ENCODE measurements around the gene LHX4. TPM values are rescaled to one million over a fixed set of nuclear protein-coding genes. Genes with fewer than 3 reads are reported as not detected.
A peak's percentile ranks its signal among the peaks of the same experiment; 100 is the strongest.

Gene LHX4
- total and polyA plus RNA-seq, 4 donors, result 0.05 to 0.25 TPM; not detected in 2

GRCh38 chr1:180241716-180242544 is 11.9 kb downstream of the LHX4 start:
- no peak overlapping the region for H3K27ac ChIP-seq (ENCODE audit: low read depth in 1 of 2, low read length in 2 of 2)
- DNase-seq (peak in 1 of 2 donors; percentile 9), ATAC-seq (ENCODE audit: low FRiP score) (no peak)
- H3K4me1 ChIP-seq (ENCODE audit: control insufficient read depth in 1 of 2, insufficient read depth in 2 of 2, low read length in 2 of 2), result no peaks in the 10 kb centered on the region
- intact Hi-C loops (cut with DNase I), result no loop called here
- H3K27me3 ChIP-seq (ENCODE audit: control insufficient read depth in 1 of 2, insufficient read depth in 2 of 2, low read length in 1 of 2), result no peaks in the 10 kb centered on the region
- no peaks in the 10 kb centered on the region for H3K9me3 ChIP-seq (ENCODE audit: control insufficient read depth, low read length)
- H3K36me3 ChIP-seq (ENCODE audit: control insufficient read depth in 1 of 2, insufficient read depth in 2 of 2, low read length in 1 of 2), result no peaks in the 10 kb centered on the region
- 67 to 70% methylated on average over 8 of the region's 8 CpGs for WGBS, 2 donors
- H3K4me3 ChIP-seq (ENCODE audit: low read length in 2 of 2), result no peak overlapping the region

GRCh38 chr1:180243517-180244221 is 13.6 kb downstream of the LHX4 start:
- DNase-seq (peak in 1 of 2 donors; percentile 22), ATAC-seq (ENCODE audit: low FRiP score) (no peak)
- Histone ChIP-seq H3K36me3 (ENCODE audit: control insufficient read depth in 1 of 2, insufficient read depth in 2 of 2, low read length in 1 of 2) (no peaks in the 10 kb centered on the region), H3K9me3 (ENCODE audit: control insufficient read depth, low read length) (no peaks in the 10 kb centered on the region), H3K27me3 (ENCODE audit: control insufficient read depth in 1 of 2, insufficient read depth in 2 of 2, low read length in 1 of 2) (no peaks in the 10 kb centered on the region), H3K27ac (ENCODE audit: low read depth in 1 of 2, low read length in 2 of 2) (no peak overlapping the region), H3K4me1 (ENCODE audit: control insufficient read depth in 1 of 2, insufficient read depth in 2 of 2, low read length in 2 of 2) (no peaks in the 10 kb centered on the region), H3K4me3 (ENCODE audit: low read length in 2 of 2) (no peak overlapping the region)
- 85 to 87% methylated on average over 11 of the region's 11 CpGs for WGBS, 2 donors
- intact Hi-C loops (cut with DNase I), result no loop called here

GRCh38 chr1:180244840-180245239 is 14.8 kb downstream of the LHX4 start:
- Histone ChIP-seq H3K9me3 (ENCODE audit: control insufficient read depth, low read length) (no peaks in the 10 kb centered on the region), H3K27ac (ENCODE audit: low read depth in 1 of 2, low read length in 2 of 2) (no peak overlapping the region), H3K27me3 (ENCODE audit: control insufficient read depth in 1 of 2, insufficient read depth in 2 of 2, low read length in 1 of 2) (no peaks in the 10 kb centered on the region), H3K36me3 (ENCODE audit: control insufficient read depth in 1 of 2, insufficient read depth in 2 of 2, low read length in 1 of 2) (no peaks in the 10 kb centered on the region), H3K4me3 (ENCODE audit: low read length in 2 of 2) (no peak overlapping the region), H3K4me1 (ENCODE audit: control insufficient read depth in 1 of 2, insufficient read depth in 2 of 2, low read length in 2 of 2) (no peaks in the 10 kb centered on the region)
- intact Hi-C loops (cut with DNase I), result no loop called here
- whole genome bisulfite sequencing, 2 donors, result 90 to 91% methylated on average over 6 of the region's 6 CpGs
- DNase-seq (peak in 1 of 2 donors; percentile 42), ATAC-seq (ENCODE audit: low FRiP score) (no peak)

- DNase-seq (no peak), ATAC-seq (ENCODE audit: low FRiP score) (no peak)
- Histone ChIP-seq H3K36me3 (ENCODE audit: control insufficient read depth in 1 of 2, insufficient read depth in 2 of 2, low read length in 1 of 2) (no peaks in the 10 kb centered on the region), H3K27me3 (ENCODE audit: control insufficient read depth in 1 of 2, insufficient read depth in 2 of 2, low read length in 1 of 2) (no peaks in the 10 kb centered on the region), H3K9me3 (ENCODE audit: control insufficient read depth, low read length) (no peaks in the 10 kb centered on the region), H3K4me3 (ENCODE audit: low read length in 2 of 2) (no peak overlapping the region), H3K4me1 (ENCODE audit: control insufficient read depth in 1 of 2, insufficient read depth in 2 of 2, low read length in 2 of 2) (no peaks in the 10 kb centered on the region), H3K27ac (ENCODE audit: low read depth in 1 of 2, low read length in 2 of 2) (no peak overlapping the region)
- intact Hi-C loops (cut with DNase I), result no loop called here
- WGBS, 2 donors, result 93 to 96% methylated on average over 5 of the region's 5 CpGs
Measured at GRCh38 chr1:180246579-180246978, 16.5 kb downstream of the LHX4 start.

GRCh38 chr1:180247061-180247460 is 17.0 kb downstream of the LHX4 start:
- Histone ChIP-seq H3K4me1 (ENCODE audit: control insufficient read depth in 1 of 2, insufficient read depth in 2 of 2, low read length in 2 of 2) (no peaks in the 10 kb centered on the region), H3K27me3 (ENCODE audit: control insufficient read depth in 1 of 2, insufficient read depth in 2 of 2, low read length in 1 of 2) (no peaks in the 10 kb centered on the region), H3K36me3 (ENCODE audit: control insufficient read depth in 1 of 2, insufficient read depth in 2 of 2, low read length in 1 of 2) (no peaks in the 10 kb centered on the region), H3K9me3 (ENCODE audit: control insufficient read depth, low read length) (no peaks in the 10 kb centered on the region), H3K4me3 (ENCODE audit: low read length in 2 of 2) (no peak overlapping the region), H3K27ac (ENCODE audit: low read depth in 1 of 2, low read length in 2 of 2) (no peak overlapping the region)
- no peak for ATAC-seq (ENCODE audit: low FRiP score)
- WGBS, 2 donors, result 86 to 88% methylated on average over 3 of the region's 3 CpGs
- DNase-seq, result no peak
- intact Hi-C loops (cut with DNase I), result no loop called here

GRCh38 chr1:180247580-180247979 is 17.5 kb downstream of the LHX4 start:
- DNase-seq, result no peak
- WGBS, 2 donors, result 88 to 91% methylated on average over 4 of the region's 4 CpGs

GRCh38 chr1:180248176-180248575 is 18.1 kb downstream of the LHX4 start:
- H3K36me3 ChIP-seq (ENCODE audit: control insufficient read depth in 1 of 2, insufficient read depth in 2 of 2, low read length in 1 of 2), result no peaks in the 10 kb centered on the region
- WGBS, 2 donors, result 96 to 99% methylated on average over 7 of the region's 7 CpGs
- H3K4me1 ChIP-seq (ENCODE audit: control insufficient read depth in 1 of 2, insufficient read depth in 2 of 2, low read length in 2 of 2), result no peaks in the 10 kb centered on the region
- no peaks in the 10 kb centered on the region for H3K9me3 ChIP-seq (ENCODE audit: control insufficient read depth, low read length)
- intact Hi-C loops (cut with DNase I), result no loop called here
- DNase-seq (peak in 1 of 2 donors; percentile 64), ATAC-seq (ENCODE audit: low FRiP score) (no peak)
- H3K27ac ChIP-seq (ENCODE audit: low read depth in 1 of 2, low read length in 2 of 2), result no peak overlapping the region
- H3K4me3 ChIP-seq (ENCODE audit: low read length in 2 of 2), result no peak overlapping the region
- no peaks in the 10 kb centered on the region for H3K27me3 ChIP-seq (ENCODE audit: control insufficient read depth in 1 of 2, insufficient read depth in 2 of 2, low read length in 1 of 2)

More at GRCh38 chr1:180247580-180247979, 17.5 kb downstream of the LHX4 start:
- intact Hi-C loops (cut with DNase I), result no loop called here
- ATAC-seq (ENCODE audit: low FRiP score), result no peak
- H3K36me3 ChIP-seq (ENCODE audit: control insufficient read depth in 1 of 2, insufficient read depth in 2 of 2, low read length in 1 of 2), result no peaks in the 10 kb centered on the region
- H3K4me1 ChIP-seq (ENCODE audit: control insufficient read depth in 1 of 2, insufficient read depth in 2 of 2, low read length in 2 of 2), result no peaks in the 10 kb centered on the region
- H3K27ac ChIP-seq (ENCODE audit: low read depth in 1 of 2, low read length in 2 of 2), result no peak overlapping the region
- H3K27me3 ChIP-seq (ENCODE audit: control insufficient read depth in 1 of 2, insufficient read depth in 2 of 2, low read length in 1 of 2), result no peaks in the 10 kb centered on the region
- H3K9me3 ChIP-seq (ENCODE audit: control insufficient read depth, low read length), result no peaks in the 10 kb centered on the region
- no peak overlapping the region for H3K4me3 ChIP-seq (ENCODE audit: low read length in 2 of 2)

GRCh38 chr1:180248731-180249681 is 18.9 kb downstream of the LHX4 start:
- H3K27me3 ChIP-seq (ENCODE audit: control insufficient read depth in 1 of 2, insufficient read depth in 2 of 2, low read length in 1 of 2), result no peaks in the 10 kb centered on the region

More at GRCh38 chr1:180248731-180249681, 18.9 kb downstream of the LHX4 start:
- DNase-seq (peak; percentile 33 to 56), ATAC-seq (ENCODE audit: low FRiP score) (no peak)
- intact Hi-C loops (cut with DNase I), result no loop called here
- Histone ChIP-seq H3K9me3 (ENCODE audit: control insufficient read depth, low read length) (no peaks in the 10 kb centered on the region), H3K4me3 (ENCODE audit: low read length in 2 of 2) (no peak overlapping the region), H3K4me1 (ENCODE audit: control insufficient read depth in 1 of 2, insufficient read depth in 2 of 2, low read length in 2 of 2) (no peaks in the 10 kb centered on the region), H3K36me3 (ENCODE audit: control insufficient read depth in 1 of 2, insufficient read depth in 2 of 2, low read length in 1 of 2) (no peaks in the 10 kb centered on the region), H3K27ac (ENCODE audit: low read depth in 1 of 2, low read length in 2 of 2) (no peak overlapping the region)
- 58 to 60% methylated on average over 11 of the region's 11 CpGs for WGBS, 2 donors

All from aorta (tissue), 5 donors.